Measurements from ENCODE around the gene OR52E4.

The OR52E4 gene

GRCh38 chr11:5880329-5880728, at the start of gene OR52E4:
Gene OR52E4 (plus strand): TSS chr11:5880629. CDS start chr11:5884293, 3,664 bp downstream.
- H3K4me3 ChIP-seq (ENCODE audit: low read length): no peak within 1 kb of the TSS
- DNase-seq (ENCODE audit: low read depth): no peak
- no peak for TF ChIP-seq CTCF (IDR thresholded peaks at IDR 0.05; ENCODE audit: insufficient read depth, low read depth, low read length, missing control alignments)

GRCh38 chr11:5831196-5831829, 49.1 kb upstream of the OR52E4 start:
- no peak overlapping the region for H3K4me3 ChIP-seq (ENCODE audit: low read length)
- DNase-seq (ENCODE audit: low read depth): no peak
- TF ChIP-seq CTCF (IDR thresholded peaks at IDR 0.05; ENCODE audit: insufficient read depth, low read depth, low read length, missing control alignments): no peak

- no peak for TF ChIP-seq CTCF (IDR thresholded peaks at IDR 0.05; ENCODE audit: insufficient read depth, low read depth, low read length, missing control alignments)
- no peak overlapping the region for H3K4me3 ChIP-seq (ENCODE audit: low read length)
- DNase-seq (ENCODE audit: low read depth): no peak
Observed at GRCh38 chr11:5833446-5833845, 47.0 kb upstream of the OR52E4 start.

GRCh38 chr11:5837695-5838094, 42.7 kb upstream of the OR52E4 start:
- no peak for DNase-seq (ENCODE audit: low read depth)
- no peak overlapping the region for H3K4me3 ChIP-seq (ENCODE audit: low read length)
- TF ChIP-seq CTCF (IDR thresholded peaks at IDR 0.05; ENCODE audit: insufficient read depth, low read depth, low read length, missing control alignments): no peak

- no peak within 1 kb of the TSS for H3K4me3 ChIP-seq (ENCODE audit: low read length)
- DNase-seq (ENCODE audit: low read depth): no peak
- no peak for TF ChIP-seq CTCF (IDR thresholded peaks at IDR 0.05; ENCODE audit: insufficient read depth, low read depth, low read length, missing control alignments)
Observed at GRCh38 chr11:5841797-5842196, 38.6 kb upstream of the OR52E4 start, which contains the start of gene OR52E6. Gene OR52E6 (minus strand): TSS chr11:5841897. CDS start chr11:5841897, 0 bp downstream.

- DNase-seq (ENCODE audit: low read depth): no peak
Observed at GRCh38 chr11:5846701-5847100, 33.7 kb upstream of the OR52E4 start.

More at GRCh38 chr11:5846701-5847100, 33.7 kb upstream of the OR52E4 start:
- H3K4me3 ChIP-seq (ENCODE audit: low read length): no peak overlapping the region
- no peak for TF ChIP-seq CTCF (IDR thresholded peaks at IDR 0.05; ENCODE audit: insufficient read depth, low read depth, low read length, missing control alignments)
